Suprapubic skin (tissue), 4 donors: ENCODE measurements around the gene SCYGR3. TPM values are rescaled to one million over a fixed set of nuclear protein-coding genes. Genes with fewer than 3 reads are reported as not detected.

Experiments used
- DNase-seq, 2 donors: peaks; one replicate each; pipeline ENCODE4 v3.0.0-alpha.2; 2019; ENCODE audit warnings: low spot score in 2 of 2
- H3K27ac ChIP-seq: fragments of 200-600 bp; sonication (generic); one replicate; pipeline ENCODE4 v1.5.1; 2019
- H3K27me3 ChIP-seq: fragments of 200-600 bp; sonication (generic); one replicate; pipeline ENCODE4 v1.5.1; 2019
- H3K36me3 ChIP-seq: fragments of 200-600 bp; sonication (generic); one replicate; pipeline ENCODE4 v1.5.1; 2019
- H3K4me1 ChIP-seq: fragments of 200-600 bp; sonication (generic); one replicate; pipeline ENCODE4 v1.5.1; 2019
- H3K4me3 ChIP-seq: fragments of 200-600 bp; sonication (generic); one replicate; pipeline ENCODE4 v1.5.1; 2019; ENCODE audit warnings: mild to moderate bottlenecking
- H3K9me3 ChIP-seq: fragments of 200-600 bp; sonication (generic); one replicate; pipeline ENCODE4 v1.5.1; 2019
- EP300 ChIP-seq: sonication (generic); formaldehyde crosslinking; IDR thresholded peaks from one replicate; pipeline ENCODE4 v1.6.1; 2017; ENCODE audit warnings: antibody characterized with exemption
- POLR2A ChIP-seq, 2 donors: fragments of 450-650 bp; IDR thresholded peaks; one replicate each; pipeline ENCODE4 v1.6.1; 2017; ENCODE audit warnings: antibody characterized with exemption in 2 of 2, mild to moderate bottlenecking in 2 of 2, moderate library complexity in 2 of 2
- POLR2AphosphoS5 ChIP-seq, 3 donors: sonication (generic); formaldehyde crosslinking; IDR thresholded peaks; one replicate each; pipeline ENCODE4 v1.6.1; 2017; ENCODE audit warnings: antibody characterized with exemption in 3 of 3
- WGBS: methylation state at CpG from one replicate; pipeline ENCODE4 v1.1.5; 2018; 5-methylcytosine and 5-hydroxymethylcytosine counted together
- total RNA-seq, 4 donors: library from RNA; depleted of rRNA; stranded (reverse); fragments of >200 nt; gene quantifications; one replicate each; pipeline ENCODE4 v1.1.0, GENCODE V29; 2016
- TF ChIP-seq, protein P1 (sequence below), 2 donors: fragments of 200-600 bp in 1 of 2; fragments of 450-650 bp in 1 of 2; sonication (generic) in 1 of 2; IDR thresholded peaks; one replicate each; pipeline ENCODE4 v1.5.1; 2016 to 2019; ENCODE audit warnings: antibody characterized with exemption in 2 of 2, mild to moderate bottlenecking in 1 of 2, moderate library complexity in 1 of 2

The SCYGR3 gene
- total RNA-seq, 4 donors from 2014 or later: not detected

- 50% methylated on average over 4 of the region's 4 CpGs for WGBS
- no peak overlapping the region for H3K27ac ChIP-seq
- no peak for TF ChIP-seq POLR2A (IDR thresholded peaks at IDR 0.05)
- TF ChIP-seq, protein P1, sequence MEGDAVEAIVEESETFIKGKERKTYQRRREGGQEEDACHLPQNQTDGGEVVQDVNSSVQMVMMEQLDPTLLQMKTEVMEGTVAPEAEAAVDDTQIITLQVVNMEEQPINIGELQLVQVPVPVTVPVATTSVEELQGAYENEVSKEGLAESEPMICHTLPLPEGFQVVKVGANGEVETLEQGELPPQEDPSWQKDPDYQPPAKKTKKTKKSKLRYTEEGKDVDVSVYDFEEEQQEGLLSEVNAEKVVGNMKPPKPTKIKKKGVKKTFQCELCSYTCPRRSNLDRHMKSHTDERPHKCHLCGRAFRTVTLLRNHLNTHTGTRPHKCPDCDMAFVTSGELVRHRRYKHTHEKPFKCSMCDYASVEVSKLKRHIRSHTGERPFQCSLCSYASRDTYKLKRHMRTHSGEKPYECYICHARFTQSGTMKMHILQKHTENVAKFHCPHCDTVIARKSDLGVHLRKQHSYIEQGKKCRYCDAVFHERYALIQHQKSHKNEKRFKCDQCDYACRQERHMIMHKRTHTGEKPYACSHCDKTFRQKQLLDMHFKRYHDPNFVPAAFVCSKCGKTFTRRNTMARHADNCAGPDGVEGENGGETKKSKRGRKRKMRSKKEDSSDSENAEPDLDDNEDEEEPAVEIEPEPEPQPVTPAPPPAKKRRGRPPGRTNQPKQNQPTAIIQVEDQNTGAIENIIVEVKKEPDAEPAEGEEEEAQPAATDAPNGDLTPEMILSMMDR (IDR thresholded peaks at IDR 0.05): no peak
- no peak for TF ChIP-seq POLR2AphosphoS5 (IDR thresholded peaks at IDR 0.05)
- TF ChIP-seq EP300: no peak
- no peaks in the 10 kb centered on the region for H3K36me3 ChIP-seq
- no peaks in the 10 kb centered on the region for H3K27me3 ChIP-seq
- no peak for DNase-seq
- no peaks in the 10 kb centered on the region for H3K4me1 ChIP-seq
- no peak overlapping the region for H3K4me3 ChIP-seq
- no peaks in the 10 kb centered on the region for H3K9me3 ChIP-seq
Observed at GRCh38 chr2:227597998-227598397, 16.6 kb downstream of the SCYGR3 start.

DNA sequence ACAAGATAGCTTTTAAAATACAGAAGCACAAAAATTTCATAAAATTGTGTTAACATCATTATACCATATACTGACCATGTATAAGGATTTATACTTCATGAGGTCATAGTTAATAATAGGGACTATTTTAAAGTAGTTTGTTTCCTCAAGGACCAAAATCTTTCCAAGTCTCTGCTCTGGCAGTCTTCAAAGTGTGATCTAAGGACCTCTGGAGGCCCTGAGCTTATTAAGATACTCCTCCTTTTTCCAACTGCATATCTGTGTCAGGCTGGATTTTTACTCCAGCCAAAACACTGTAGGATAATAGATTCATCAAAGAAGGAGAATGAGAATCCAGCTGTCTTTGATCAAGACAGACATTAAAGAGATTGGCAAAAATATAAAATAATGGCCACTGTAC lies 17.6 kb downstream of the SCYGR3 start:
- Histone ChIP-seq H3K36me3 (no peaks in the 10 kb centered on the region), H3K27ac (no peak overlapping the region), H3K4me1 (no peaks in the 10 kb centered on the region), H3K27me3 (no peaks in the 10 kb centered on the region), H3K9me3 (no peaks in the 10 kb centered on the region), H3K4me3 (no peak overlapping the region)
- TF ChIP-seq POLR2A (IDR thresholded peaks at IDR 0.05): no peak
- TF ChIP-seq POLR2AphosphoS5 (IDR thresholded peaks at IDR 0.05): no peak
- TF ChIP-seq, protein P1 (IDR thresholded peaks at IDR 0.05): no peak
- TF ChIP-seq EP300: no peak
- no peak for DNase-seq

GRCh38 chr2:227595797-227596196 lies 18.8 kb downstream of the SCYGR3 start:
- 69% methylated on average over 4 of the region's 4 CpGs for WGBS
- DNase-seq: no peak
- Histone ChIP-seq H3K4me1 (no peaks in the 10 kb centered on the region), H3K9me3 (no peaks in the 10 kb centered on the region), H3K4me3 (no peak overlapping the region), H3K27me3 (no peaks in the 10 kb centered on the region), H3K36me3 (no peaks in the 10 kb centered on the region), H3K27ac (no peak overlapping the region)
- TF ChIP-seq POLR2AphosphoS5 (IDR thresholded peaks at IDR 0.05) (no peak), EP300 (no peak), POLR2A (IDR thresholded peaks at IDR 0.05) (no peak)
- TF ChIP-seq, protein P1 (IDR thresholded peaks at IDR 0.05): no peak

- H3K4me3 ChIP-seq: no peak overlapping the region
- DNase-seq: no peak
Observed at GRCh38 chr2:227592694-227593387, 21.8 kb downstream of the SCYGR3 start.

GRCh38 chr2:227582369-227582768 lies 32.3 kb downstream of the SCYGR3 start:
- Histone ChIP-seq H3K9me3 (peaks cover 17% of the 10 kb centered on the region), H3K4me1 (no peaks in the 10 kb centered on the region), H3K36me3 (no peaks in the 10 kb centered on the region), H3K27ac (no peak overlapping the region), H3K27me3 (no peaks in the 10 kb centered on the region), H3K4me3 (no peak overlapping the region)
- no peak for TF ChIP-seq POLR2A (IDR thresholded peaks at IDR 0.05)
- DNase-seq: no peak

More at GRCh38 chr2:227592694-227593387, 21.8 kb downstream of the SCYGR3 start:
- H3K4me1 ChIP-seq: no peaks in the 10 kb centered on the region
- no peaks in the 10 kb centered on the region for H3K9me3 ChIP-seq
- WGBS: 100% methylated on average over 1 of the region's 1 CpG
- no peak overlapping the region for H3K27ac ChIP-seq
- TF ChIP-seq EP300 (no peak), POLR2A (IDR thresholded peaks at IDR 0.05) (no peak), POLR2AphosphoS5 (IDR thresholded peaks at IDR 0.05) (no peak)
- TF ChIP-seq, protein P1 (IDR thresholded peaks at IDR 0.05): no peak
- H3K36me3 ChIP-seq: no peaks in the 10 kb centered on the region
- no peaks in the 10 kb centered on the region for H3K27me3 ChIP-seq

DNA sequence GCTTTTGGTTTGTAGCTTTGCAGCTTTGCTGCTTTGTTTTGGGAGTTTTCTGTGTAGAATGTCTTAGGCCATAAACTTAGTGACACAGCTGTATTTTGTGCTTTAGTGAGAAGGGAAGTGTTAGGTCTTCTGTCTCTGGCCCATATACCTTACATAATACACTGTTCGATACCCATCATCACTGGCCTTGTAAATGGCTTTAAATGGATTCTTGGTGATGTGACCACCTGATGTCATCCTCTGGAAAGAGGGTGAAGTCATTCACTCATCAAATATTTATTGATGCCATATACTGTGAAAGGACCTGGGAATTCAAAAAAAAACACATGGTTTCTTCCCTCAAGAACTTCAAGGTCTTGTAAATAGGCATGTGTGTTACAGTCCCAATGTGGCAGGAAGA lies 34.8 kb downstream of the SCYGR3 start:
- H3K9me3 ChIP-seq: peaks cover 17% of the 10 kb centered on the region
- no peaks in the 10 kb centered on the region for H3K27me3 ChIP-seq
- WGBS: 100% methylated on average over 1 of the region's 1 CpG
- no peaks in the 10 kb centered on the region for H3K36me3 ChIP-seq
- H3K4me1 ChIP-seq: no peaks in the 10 kb centered on the region
- no peak overlapping the region for H3K4me3 ChIP-seq
- no peak for DNase-seq
- no peak overlapping the region for H3K27ac ChIP-seq
- TF ChIP-seq POLR2AphosphoS5 (IDR thresholded peaks at IDR 0.05) (no peak), POLR2A (IDR thresholded peaks at IDR 0.05) (no peak), EP300 (no peak)
- TF ChIP-seq, protein P1 (IDR thresholded peaks at IDR 0.05): no peak
